Measurements from ENCODE around the gene CELA3B.
A peak's percentile ranks its signal among the peaks of the same experiment; 100 is the strongest.
"Not testable (repeated sequence)": the region's sequence is repeated elsewhere in the genome, so short reads cannot be mapped to it uniquely, and the experiment has no call there.

The CELA3B gene

GRCh38 chr1:22031214-22031962 lies 54.6 kb downstream of the CELA3B start:
- Histone ChIP-seq H3K4me3 (no peak overlapping the region), H3K27ac (peak overlapping the region in 1 of 2 donors; percentile 47)
- TF ChIP-seq CTCF (IDR thresholded peaks at IDR 0.05) = no peak
- no peak for DNase-seq (ENCODE audit: low spot score)

- not testable (repeated sequence) for H3K27ac ChIP-seq; H3K4me3 ChIP-seq; DNase-seq (ENCODE audit: low spot score)
Measured at GRCh38 chr1:22034834-22035233, 58.0 kb downstream of the CELA3B start.

GRCh38 chr1:22037520-22037919 lies 60.7 kb downstream of the CELA3B start:
- DNase-seq (ENCODE audit: low spot score) = no peak
- Histone ChIP-seq H3K27ac (no peak overlapping the region), H3K4me3 (no peak overlapping the region)
- TF ChIP-seq CTCF (IDR thresholded peaks at IDR 0.05) = no peak

- TF ChIP-seq CTCF (IDR thresholded peaks at IDR 0.05) = no peak
- Histone ChIP-seq H3K4me3 (no peak overlapping the region), H3K27ac (no peak overlapping the region)
- no peak for DNase-seq (ENCODE audit: low spot score)
Measured at GRCh38 chr1:22038036-22038435, 61.2 kb downstream of the CELA3B start.
